HTR-8/SVneo (cell line): ENCODE results near the gene ADAMTS16.
A peak's percentile ranks its signal among the peaks of the same experiment; 100 is the strongest.
"Not testable (repeated sequence)": the region's sequence is repeated elsewhere in the genome, so short reads cannot be mapped to it uniquely, and the experiment has no call there.

ENCODE experiments used
- DNase-seq: peaks from one replicate; pipeline ENCODE4 v3.0.0; 2011; ENCODE audit warnings: low spot score, mixed read lengths; ENCODE audit not compliant: insufficient read length
- FAIRE-seq: peaks from 2 replicates; lab custom pipeline; 2011; peaks lifted over from hg19 to GRCh38; lab: Jason Lieb, UNC

Gene ADAMTS16, protein sequence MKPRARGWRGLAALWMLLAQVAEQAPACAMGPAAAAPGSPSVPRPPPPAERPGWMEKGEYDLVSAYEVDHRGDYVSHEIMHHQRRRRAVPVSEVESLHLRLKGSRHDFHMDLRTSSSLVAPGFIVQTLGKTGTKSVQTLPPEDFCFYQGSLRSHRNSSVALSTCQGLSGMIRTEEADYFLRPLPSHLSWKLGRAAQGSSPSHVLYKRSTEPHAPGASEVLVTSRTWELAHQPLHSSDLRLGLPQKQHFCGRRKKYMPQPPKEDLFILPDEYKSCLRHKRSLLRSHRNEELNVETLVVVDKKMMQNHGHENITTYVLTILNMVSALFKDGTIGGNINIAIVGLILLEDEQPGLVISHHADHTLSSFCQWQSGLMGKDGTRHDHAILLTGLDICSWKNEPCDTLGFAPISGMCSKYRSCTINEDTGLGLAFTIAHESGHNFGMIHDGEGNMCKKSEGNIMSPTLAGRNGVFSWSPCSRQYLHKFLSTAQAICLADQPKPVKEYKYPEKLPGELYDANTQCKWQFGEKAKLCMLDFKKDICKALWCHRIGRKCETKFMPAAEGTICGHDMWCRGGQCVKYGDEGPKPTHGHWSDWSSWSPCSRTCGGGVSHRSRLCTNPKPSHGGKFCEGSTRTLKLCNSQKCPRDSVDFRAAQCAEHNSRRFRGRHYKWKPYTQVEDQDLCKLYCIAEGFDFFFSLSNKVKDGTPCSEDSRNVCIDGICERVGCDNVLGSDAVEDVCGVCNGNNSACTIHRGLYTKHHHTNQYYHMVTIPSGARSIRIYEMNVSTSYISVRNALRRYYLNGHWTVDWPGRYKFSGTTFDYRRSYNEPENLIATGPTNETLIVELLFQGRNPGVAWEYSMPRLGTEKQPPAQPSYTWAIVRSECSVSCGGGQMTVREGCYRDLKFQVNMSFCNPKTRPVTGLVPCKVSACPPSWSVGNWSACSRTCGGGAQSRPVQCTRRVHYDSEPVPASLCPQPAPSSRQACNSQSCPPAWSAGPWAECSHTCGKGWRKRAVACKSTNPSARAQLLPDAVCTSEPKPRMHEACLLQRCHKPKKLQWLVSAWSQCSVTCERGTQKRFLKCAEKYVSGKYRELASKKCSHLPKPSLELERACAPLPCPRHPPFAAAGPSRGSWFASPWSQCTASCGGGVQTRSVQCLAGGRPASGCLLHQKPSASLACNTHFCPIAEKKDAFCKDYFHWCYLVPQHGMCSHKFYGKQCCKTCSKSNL

DNA sequence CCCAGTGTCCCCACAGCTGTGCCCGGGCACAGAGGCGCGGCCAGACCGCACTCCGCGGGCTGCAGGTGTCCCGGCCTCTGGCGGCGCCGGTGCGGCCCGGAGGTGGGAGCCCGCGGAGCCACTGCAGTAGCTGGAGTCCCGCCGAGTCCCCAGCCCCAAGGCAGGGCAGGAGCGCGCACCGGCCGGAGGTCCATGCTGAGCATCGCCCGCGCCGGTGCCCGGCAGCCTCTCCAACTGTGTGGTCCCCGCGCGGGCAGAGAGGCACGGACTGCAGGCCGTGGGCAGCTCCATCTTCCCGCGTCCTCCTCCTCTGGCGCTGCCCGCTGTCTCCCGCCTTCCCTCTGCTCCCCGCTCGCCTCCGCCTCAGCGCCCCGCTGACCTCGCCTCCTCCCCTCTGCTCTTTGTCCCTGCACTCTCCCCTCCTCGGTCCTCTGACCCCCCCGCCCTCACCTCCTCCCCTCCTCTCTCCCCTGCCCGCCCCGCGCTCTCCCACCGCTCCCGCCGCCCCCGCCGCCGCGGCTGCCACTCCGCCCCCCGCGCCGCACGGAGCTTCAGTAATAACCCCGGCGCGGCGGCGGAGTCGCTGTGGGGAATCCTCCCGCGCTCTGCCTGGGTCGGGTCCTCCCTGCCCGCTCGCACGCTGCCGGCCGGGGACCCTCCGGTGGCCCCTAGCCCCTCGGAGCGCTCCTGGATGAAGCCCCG is at the start of gene ADAMTS16:
Gene ADAMTS16, plus strand, starts transcription at position 554 of the 702 bp plus-strand sequence. Its CDS starts 138 bp downstream, at position 692.
- no peak for DNase-seq
- no peak for FAIRE-seq

DNA sequence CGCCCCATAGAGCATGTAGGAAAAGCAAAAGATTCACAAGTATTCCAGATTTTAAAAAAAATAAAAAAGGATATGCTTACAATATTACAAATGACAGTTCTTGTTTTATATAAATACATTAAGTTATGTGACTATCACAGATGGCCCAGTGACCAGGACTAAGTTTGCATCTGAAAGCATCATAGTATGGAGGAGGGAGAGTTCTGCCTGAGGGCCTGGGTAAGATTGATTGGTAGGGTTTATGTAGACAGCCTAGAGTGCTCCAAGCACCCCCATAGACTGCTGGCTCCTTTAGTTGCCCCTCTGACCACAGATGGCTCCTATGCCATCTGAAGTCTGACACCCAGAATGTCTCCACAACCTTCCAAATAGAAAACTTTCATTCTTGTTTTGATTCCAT is 48.0 kb upstream of the ADAMTS16 start:
- DNase-seq (no peak), FAIRE-seq (no peak)

DNA sequence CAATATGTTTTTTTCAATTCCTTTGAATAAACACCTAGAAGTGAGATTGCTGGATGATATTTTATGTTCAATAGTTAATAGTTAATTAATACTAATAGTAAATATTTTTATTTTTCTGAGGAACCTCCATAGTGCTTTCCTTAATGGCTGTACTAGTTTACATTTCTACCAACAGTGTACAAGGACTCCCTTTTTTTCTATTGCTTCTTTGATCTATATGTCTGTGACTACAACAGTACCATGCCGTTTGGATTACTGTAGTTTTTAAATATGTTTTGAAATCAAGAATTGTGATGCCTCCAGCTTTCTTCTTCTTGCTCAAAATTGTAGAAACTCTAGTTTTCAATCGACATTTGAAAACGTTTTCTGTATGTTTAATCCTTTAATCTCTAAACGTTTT is 39.5 kb upstream of the ADAMTS16 start:
- DNase-seq: no peak
- no peak for FAIRE-seq

DNA sequence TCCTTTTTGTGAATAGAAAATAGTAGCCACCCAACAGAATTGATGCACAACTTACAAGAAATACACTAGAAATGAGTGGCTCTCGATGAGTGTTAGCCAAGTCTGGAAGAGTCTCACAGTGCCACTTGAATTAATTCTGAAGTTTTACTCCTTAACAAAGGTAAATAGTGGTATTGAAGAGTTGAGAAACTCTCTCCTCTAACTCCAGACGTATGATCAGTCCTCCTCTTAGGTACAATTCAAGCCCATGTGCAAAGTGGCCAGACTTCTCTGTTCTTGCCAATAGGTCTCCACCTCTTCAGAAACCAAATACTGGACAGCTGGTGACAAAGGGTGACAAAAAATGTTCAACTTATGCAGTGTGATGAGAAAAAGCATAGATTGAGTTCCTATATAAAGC is 38.5 kb upstream of the ADAMTS16 start:
- FAIRE-seq (no peak), DNase-seq (no peak)

DNA sequence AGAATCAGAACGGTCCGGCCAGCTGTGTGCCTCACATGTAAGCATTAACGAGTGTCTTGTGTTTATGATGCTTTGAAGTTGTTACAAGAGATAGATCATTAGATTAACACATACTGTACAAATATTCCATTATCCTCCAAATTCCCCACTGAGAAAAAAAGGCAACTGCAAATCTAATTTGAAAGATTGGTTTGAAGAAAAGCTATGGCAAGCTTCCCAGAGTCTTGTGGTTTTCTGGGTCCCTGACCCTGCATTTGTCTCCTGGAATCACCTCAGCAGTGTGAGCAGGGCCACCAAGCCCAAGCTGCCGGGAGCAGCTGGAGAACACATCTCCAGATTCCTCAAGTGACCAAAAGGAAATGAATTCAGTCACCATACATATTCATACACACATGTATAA is 36.9 kb upstream of the ADAMTS16 start:
- DNase-seq (no peak), FAIRE-seq (no peak)

DNA sequence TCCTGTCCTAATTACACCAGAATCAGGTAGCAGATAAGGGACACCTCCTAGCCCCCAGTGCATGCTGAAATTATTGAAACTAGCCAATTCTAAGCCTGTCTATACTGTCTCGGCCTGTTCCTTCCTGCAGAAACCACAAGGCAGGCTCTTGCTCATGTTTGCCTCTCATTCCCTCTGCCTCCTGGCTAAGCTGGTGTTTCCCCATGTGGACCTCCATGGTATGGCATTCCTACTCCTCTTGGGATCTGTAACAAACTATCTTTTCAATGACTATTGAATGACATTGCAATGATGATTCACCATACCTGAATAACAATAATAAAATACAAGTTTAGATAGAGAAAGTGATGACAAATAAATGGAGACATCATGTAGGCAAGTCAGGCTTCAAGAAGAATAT is 35.6 kb upstream of the ADAMTS16 start:
- FAIRE-seq (peak; percentile 52), DNase-seq (no peak)

DNA sequence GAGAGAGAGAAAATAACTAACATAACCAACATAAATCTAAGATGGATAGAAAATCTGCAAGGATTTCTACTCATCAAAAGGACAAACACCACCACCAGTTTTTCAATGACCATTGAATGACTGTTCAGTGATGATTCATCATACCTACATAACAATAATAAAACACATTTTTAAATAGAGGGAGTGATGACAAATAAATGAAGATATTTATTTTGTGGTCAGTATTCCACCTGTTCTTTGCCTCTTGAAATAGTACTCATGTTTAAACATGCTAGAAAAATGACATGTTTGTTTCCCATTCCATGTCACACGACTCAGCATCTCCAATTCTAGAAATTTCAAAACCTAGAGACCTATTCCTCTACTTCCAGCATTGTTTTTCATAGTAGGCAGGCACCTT is 34.6 kb upstream of the ADAMTS16 start:
- DNase-seq (no peak), FAIRE-seq (no peak)

DNA sequence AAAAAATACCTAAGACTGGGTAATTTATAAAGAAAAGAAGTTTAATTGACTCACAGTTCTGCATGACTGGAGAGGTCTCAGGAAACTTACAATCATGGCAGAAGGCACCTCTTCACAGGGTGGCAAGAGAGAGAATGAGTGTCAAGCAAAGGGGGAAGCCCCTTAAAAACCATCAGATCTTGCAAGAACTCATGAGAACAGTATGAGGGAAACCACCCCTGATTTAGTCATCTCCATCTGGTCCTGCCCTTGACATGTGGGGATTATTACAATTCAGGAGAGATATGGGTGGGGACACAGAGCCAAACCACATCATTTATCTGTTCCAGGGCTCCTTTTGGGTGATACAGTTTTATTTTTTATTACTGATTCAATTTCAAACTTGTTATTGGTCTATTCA is 23.2 kb upstream of the ADAMTS16 start:
- FAIRE-seq (no peak), DNase-seq (no peak)

DNA sequence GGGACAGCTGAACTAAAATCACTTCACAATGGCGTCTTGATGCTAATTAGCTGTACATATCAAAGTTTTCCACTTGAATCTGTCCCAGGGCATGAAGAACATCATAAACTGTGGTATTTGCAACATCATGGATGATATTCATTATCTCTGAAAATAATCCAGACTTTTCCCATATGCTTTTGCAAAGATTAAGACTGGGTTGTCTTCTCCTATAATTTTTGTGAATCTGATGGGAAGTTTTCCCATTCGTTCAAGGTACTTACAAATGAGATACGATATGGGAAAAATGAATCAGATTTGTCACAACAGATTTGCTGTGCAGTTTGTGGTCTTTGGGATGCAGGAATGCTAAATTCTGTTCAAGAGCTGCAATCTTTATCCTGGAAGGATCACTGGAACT is 17.4 kb upstream of the ADAMTS16 start:
- DNase-seq (no peak), FAIRE-seq (no peak)

DNA sequence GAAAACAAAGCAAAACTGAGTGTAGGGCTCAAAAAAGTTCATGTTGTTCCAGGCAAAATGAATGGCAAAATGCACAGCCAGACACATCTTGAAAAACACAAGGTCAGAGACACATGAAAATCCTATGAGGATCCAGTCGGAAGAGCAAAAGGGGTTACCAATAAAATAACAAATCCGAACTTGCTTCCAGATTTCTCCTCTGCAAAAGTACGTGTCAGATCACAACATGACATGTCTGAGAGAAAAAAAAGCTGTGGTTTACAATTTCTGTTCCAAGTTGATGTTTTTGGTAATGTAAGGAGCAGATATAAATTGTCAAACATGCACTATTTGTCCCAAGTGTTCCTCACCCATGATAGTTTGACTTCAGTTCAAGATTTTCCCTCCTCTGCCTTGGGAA is 15.9 kb upstream of the ADAMTS16 start:
- DNase-seq (no peak), FAIRE-seq (no peak)

DNA sequence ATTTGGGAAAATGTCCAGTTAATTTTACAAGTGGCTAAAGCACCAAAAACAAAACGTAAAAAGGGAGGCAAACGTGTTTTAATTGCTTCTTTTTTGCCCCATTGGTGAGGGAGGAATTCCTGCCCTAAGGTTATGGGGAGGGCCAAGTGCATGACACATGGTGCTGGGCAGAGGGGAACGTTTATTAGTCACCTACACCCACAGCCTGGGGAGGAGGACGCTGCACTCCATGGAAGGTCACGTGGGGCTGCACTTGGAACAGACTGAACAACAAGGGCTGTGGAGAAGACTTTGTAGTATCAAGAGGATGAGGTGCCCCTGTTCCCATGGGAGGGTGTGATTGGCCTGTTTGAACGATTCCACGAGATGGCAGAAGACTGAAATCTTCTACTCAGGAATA is 13.7 kb upstream of the ADAMTS16 start:
- DNase-seq: peak; percentile 81
- peak; percentile 97 for FAIRE-seq

DNA sequence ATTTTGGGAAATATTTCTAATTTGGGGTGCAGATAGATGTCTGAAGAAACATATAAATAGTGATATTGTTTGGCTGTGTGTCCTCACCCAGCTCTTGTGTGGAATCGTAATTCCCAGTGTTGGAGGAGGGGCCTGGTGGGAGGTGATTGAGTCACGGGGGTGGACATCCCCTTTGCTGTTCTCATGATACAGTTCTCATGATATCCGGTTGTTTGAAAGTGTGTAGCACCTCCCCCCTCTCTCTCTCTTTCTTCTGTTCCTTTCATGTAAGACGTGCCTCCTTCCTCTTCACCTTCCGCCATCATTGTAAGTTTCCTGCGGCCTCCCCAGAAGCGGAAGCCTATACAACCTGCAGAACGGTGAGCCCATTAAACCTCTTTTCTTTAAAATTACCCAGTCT is 11.4 kb upstream of the ADAMTS16 start:
- no peak for DNase-seq
- FAIRE-seq: no peak

DNA sequence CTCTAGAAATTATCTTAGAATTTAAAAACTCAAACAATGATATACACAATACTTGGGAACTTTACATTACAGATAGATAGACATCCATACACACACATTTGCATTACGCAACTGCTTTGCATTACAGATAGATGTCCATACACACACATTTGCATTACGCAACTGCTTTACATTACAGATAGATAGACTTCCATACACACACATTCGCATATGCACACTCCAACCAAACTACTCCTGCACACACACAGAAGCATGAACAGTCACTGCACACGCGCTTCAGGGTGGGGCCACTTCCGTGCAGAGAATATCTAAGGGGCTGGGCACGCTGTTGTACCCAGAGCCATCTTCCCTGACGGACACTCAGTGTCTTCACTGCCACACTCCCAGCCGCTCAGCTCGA is 7.9 kb upstream of the ADAMTS16 start:
- DNase-seq: no peak
- peak; percentile 95 for FAIRE-seq

DNA sequence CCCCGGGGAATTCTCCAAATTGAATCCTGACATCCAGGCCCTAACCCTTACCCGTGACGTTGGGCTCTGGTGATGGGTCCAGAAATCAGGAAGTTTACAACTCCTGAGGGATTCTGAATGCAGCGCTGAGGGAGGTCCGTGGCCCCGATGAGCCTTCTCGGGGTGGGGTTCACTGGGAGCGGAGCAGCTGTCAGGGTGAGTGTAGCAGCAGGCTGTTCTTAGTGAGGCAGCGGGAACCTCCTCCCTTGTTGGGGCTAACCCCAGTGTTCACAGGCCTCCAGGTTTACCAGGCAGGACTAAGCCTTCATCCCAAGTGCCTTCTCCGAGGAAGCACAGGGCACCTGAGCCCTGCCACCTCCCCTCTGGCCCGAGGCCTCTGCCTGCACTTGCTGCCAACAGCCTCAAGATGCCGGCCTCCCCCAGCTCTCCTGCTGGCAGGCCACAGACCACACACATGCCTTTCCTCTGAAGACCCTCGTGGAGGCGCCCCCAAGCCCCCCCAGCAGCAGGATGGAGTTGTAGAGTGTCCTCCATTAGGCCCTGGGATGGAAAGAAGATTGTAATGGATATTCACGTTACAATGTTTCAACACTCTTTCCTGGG is 7.3 kb upstream of the ADAMTS16 start:
- FAIRE-seq: no peak
- no peak for DNase-seq

DNA sequence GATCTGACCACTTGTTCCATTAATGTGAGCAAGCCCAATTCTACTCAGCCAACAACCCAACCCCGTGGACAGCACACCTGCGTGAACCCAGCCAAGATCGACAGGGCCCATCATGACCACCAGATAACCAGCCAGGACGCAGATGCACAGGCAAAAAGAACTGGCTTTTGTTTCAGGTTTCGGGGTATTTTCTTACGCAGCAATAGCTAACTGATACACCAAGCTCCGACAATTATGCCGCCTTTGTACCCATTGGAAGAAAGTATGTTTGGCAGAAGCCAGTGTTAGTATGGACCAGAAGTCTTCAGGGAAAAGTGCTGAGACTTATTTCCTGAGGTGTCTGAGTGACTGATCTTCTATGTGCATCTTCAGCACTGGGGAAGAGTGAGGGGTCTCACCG is 6.0 kb upstream of the ADAMTS16 start:
- no peak for DNase-seq
- no peak for FAIRE-seq

DNA sequence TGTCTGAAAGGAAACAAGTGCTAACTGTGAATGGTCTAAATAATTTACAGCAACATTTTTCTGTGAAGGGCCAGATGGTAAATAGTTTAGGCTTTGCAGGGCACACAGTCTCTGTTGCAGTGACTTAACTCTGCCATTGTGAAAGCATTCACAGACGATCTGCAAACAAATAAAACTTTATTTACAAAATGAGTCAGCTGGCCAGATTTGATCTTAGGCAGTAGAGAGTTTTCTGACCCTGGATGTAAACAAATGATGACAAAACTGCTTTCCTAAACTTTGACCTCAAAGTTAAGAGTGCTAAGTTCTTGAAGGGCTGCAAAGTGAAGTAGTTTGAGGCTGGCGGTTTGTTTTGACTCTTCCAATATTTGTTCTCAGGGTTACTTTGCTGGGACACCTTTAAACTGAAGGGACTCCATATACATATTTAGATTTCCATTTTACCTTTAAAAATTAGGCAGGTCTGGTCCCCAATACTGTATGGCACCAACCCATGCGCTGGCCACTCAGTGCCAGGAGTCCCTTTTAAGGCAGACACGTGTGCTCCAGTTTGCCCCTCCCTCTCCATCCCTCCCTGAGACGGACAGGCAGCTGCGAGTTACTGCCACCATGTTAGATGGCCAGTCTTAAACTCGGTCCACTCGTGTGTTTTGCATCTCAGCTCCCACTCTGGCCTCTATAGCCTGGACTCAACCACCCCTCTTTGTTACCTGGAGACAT is 4.0 kb upstream of the ADAMTS16 start:
- peak; percentile 13 for FAIRE-seq
- DNase-seq: no peak

DNA sequence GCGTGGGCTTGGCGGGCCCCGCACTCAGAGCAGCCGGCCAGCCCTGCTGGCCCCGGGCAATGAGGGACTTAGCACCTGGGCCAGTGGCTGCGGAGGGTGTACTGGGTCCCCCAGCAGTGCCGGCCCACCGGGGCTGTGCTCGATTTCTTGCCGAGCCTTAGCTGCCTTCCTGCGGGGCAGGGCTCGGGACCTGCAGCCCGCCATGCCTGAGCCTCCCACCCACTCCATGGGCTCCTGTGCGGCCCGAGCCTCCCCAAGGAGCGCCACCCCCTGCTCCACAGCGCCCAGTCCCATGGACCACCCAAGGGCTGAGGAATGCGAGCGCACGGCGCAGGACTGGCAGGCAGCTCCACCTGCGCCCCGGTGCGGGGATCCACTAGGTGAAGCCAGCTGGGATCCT is 2.3 kb upstream of the ADAMTS16 start:
- not testable (repeated sequence) for DNase-seq, FAIRE-seq

DNA sequence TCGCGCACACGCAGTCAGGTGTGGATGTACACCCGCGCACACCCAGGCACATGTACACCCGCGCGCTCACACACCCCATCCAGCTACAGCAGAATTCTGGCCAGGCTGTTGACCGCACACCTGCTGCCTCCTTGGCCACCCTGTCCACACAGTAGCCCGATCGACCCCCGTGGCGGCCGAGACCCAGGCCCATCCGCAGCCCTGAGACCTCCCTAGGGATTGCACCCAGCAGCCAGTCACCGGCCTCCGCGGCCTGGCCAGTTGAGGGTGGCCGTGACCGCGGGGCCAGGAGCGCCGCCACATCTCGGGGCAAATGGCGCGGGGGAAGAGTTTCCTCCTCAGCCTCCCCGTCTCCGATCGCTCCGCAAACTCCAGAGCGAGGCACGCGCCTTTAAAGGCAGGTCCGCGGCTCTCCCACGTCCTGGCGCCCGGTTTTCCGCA is 774 bp upstream of the ADAMTS16 start:
- FAIRE-seq (peak; percentile 65), DNase-seq (no peak)
